ENCODE measurements around the gene SHISAL2B. TPM values are rescaled to one million over a fixed set of nuclear protein-coding genes. Genes with fewer than 3 reads are reported as not detected.
"Not testable (repeated sequence)": the region's sequence is repeated elsewhere in the genome, so short reads cannot be mapped to it uniquely, and the experiment has no call there.

SHISAL2B gene
- total RNA-seq, 1 donor from 2014 or later, result not detected

- intact Hi-C loops (cut with DNase I), result loop anchor here (2.0 kb wide), 1 partner anchor 61 kb away; no protein-coding TSS in a partner anchor
- ATAC-seq, result no peak
- no peak for DNase-seq (ENCODE audit: low spot score)
Measured at GRCh38 chr5:64690104-64690416, 243 bp upstream of the SHISAL2B start.

GRCh38 chr5:64691291-64691690 is 988 bp downstream of the SHISAL2B start:
- intact Hi-C loops (cut with DNase I), result loop anchor here (2.0 kb wide), 1 partner anchor 62 kb away; no protein-coding TSS in a partner anchor
- no peak for ATAC-seq
- no peak for DNase-seq (ENCODE audit: low spot score)

GRCh38 chr5:64693636-64694035 is 3.3 kb downstream of the SHISAL2B start:
- intact Hi-C loops (cut with DNase I), result no loop called here
- DNase-seq (ENCODE audit: low spot score) (no peak), ATAC-seq (no peak)

- DNase-seq (ENCODE audit: low spot score); ATAC-seq; intact Hi-C loops (cut with DNase I): not testable (repeated sequence)
Measured at GRCh38 chr5:64696414-64696813, 6.1 kb downstream of the SHISAL2B start.

GRCh38 chr5:64700765-64701164 is 10.5 kb downstream of the SHISAL2B start:
- DNase-seq (ENCODE audit: low spot score) (no peak), ATAC-seq (no peak)
- intact Hi-C loops (cut with DNase I), result no loop called here

- DNase-seq (ENCODE audit: low spot score); ATAC-seq; intact Hi-C loops (cut with DNase I): not testable (repeated sequence)
Measured at GRCh38 chr5:64706074-64706473, 15.8 kb downstream of the SHISAL2B start.

GRCh38 chr5:64707191-64707590 is 16.9 kb downstream of the SHISAL2B start:
- DNase-seq (ENCODE audit: low spot score), result no peak
- ATAC-seq, result no peak
- intact Hi-C loops (cut with DNase I), result no loop called here

- ATAC-seq; DNase-seq (ENCODE audit: low spot score); intact Hi-C loops (cut with DNase I): not testable (repeated sequence)
Measured at GRCh38 chr5:64714495-64714894, 24.2 kb downstream of the SHISAL2B start.

- DNase-seq (ENCODE audit: low spot score), result no peak
- ATAC-seq, result no peak
- intact Hi-C loops (cut with DNase I), result no loop called here
Measured at GRCh38 chr5:64722588-64722987, 32.3 kb downstream of the SHISAL2B start.

GRCh38 chr5:64727150-64727549 is 36.8 kb downstream of the SHISAL2B start:
- ATAC-seq, result no peak
- intact Hi-C loops (cut with DNase I), result no loop called here
- no peak for DNase-seq (ENCODE audit: low spot score)

- intact Hi-C loops (cut with DNase I), result no loop called here
- ATAC-seq, result no peak
- DNase-seq (ENCODE audit: low spot score), result no peak
Measured at GRCh38 chr5:64742411-64742810, 52.1 kb downstream of the SHISAL2B start.

- no peak for ATAC-seq
- no peak for DNase-seq (ENCODE audit: low spot score)
- intact Hi-C loops (cut with DNase I), result no loop called here
Measured at GRCh38 chr5:64742821-64743220, 52.5 kb downstream of the SHISAL2B start.

- ATAC-seq (no peak), DNase-seq (ENCODE audit: low spot score) (no peak)
- intact Hi-C loops (cut with DNase I), result no loop called here
Measured at GRCh38 chr5:64744914-64745313, 54.6 kb downstream of the SHISAL2B start.

GRCh38 chr5:64746446-64746845 is 56.1 kb downstream of the SHISAL2B start:
- DNase-seq (ENCODE audit: low spot score) (no peak), ATAC-seq (no peak)
- intact Hi-C loops (cut with DNase I), result no loop called here

GRCh38 chr5:64749385-64749784 is 59.1 kb downstream of the SHISAL2B start:
- ATAC-seq (no peak), DNase-seq (ENCODE audit: low spot score) (no peak)
- intact Hi-C loops (cut with DNase I), result no loop called here

GRCh38 chr5:64754066-64754465 is 63.8 kb downstream of the SHISAL2B start:
- intact Hi-C loops (cut with DNase I), result no loop called here
- ATAC-seq (no peak), DNase-seq (ENCODE audit: low spot score) (no peak)

GRCh38 chr5:64758901-64759300 is 68.6 kb downstream of the SHISAL2B start:
- ATAC-seq (no peak), DNase-seq (ENCODE audit: low spot score) (no peak)
- intact Hi-C loops (cut with DNase I), result no loop called here

- ATAC-seq (no peak), DNase-seq (ENCODE audit: low spot score) (no peak)
- intact Hi-C loops (cut with DNase I), result no loop called here
Measured at GRCh38 chr5:64759960-64760660, 69.8 kb downstream of the SHISAL2B start.

GRCh38 chr5:64763948-64764503 is 73.7 kb downstream of the SHISAL2B start:
- ATAC-seq (no peak), DNase-seq (ENCODE audit: low spot score) (no peak)
- intact Hi-C loops (cut with DNase I), result no loop called here

GRCh38 chr5:64765804-64766504 is 75.7 kb downstream of the SHISAL2B start:
- DNase-seq (ENCODE audit: low spot score), result no peak
- intact Hi-C loops (cut with DNase I), result no loop called here
- ATAC-seq, result no peak
